Smooth muscle cell (in vitro differentiated cells): ENCODE results near the gene GRID2. TPM values are rescaled to one million over a fixed set of nuclear protein-coding genes. Genes with fewer than 3 reads are reported as not detected.

ENCODE experiments used
- DNase-seq: peaks from one replicate; lab custom pipeline; 2025; ENCODE audit not compliant: unreplicated experiment; lab: John Stamatoyannopoulos, UW
- H2AFZ ChIP-seq: fragments of 200-600 bp; sonication (generic); 2 replicates; pipeline ENCODE4 v1.6.0; 2016; ENCODE audit warnings: antibody characterized with exemption, low read depth, mild to moderate bottlenecking
- H3F3A ChIP-seq: fragments of 200-600 bp; sonication (generic); 2 replicates; pipeline ENCODE4 v1.6.0; 2017; ENCODE audit warnings: antibody characterized with exemption, low read depth
- H3K27ac ChIP-seq: fragments of 200-600 bp; sonication (generic); 2 replicates; pipeline ENCODE4 v1.5.1; 2016; ENCODE audit warnings: low read depth, mild to moderate bottlenecking
- H3K27me3 ChIP-seq: fragments of 200-600 bp; sonication (generic); 2 replicates; pipeline ENCODE4 v1.6.1; 2016; ENCODE audit warnings: low read depth, mild to moderate bottlenecking
- H3K36me3 ChIP-seq: fragments of 200-600 bp; sonication (generic); 2 replicates; pipeline ENCODE4 v1.5.1; 2016; ENCODE audit warnings: low read depth
- H3K4me1 ChIP-seq: fragments of 200-600 bp; sonication (generic); 2 replicates; pipeline ENCODE4 v1.5.1; 2016; ENCODE audit warnings: low read depth
- H3K4me2 ChIP-seq: fragments of 200-600 bp; sonication (generic); 2 replicates; pipeline ENCODE4 v1.6.0; 2016; ENCODE audit warnings: mild to moderate bottlenecking
- H3K4me3 ChIP-seq: fragments of 200-600 bp; sonication (generic); 2 replicates; pipeline ENCODE4 v1.5.1; 2016; ENCODE audit warnings: mild to moderate bottlenecking
- H3K79me2 ChIP-seq: fragments of 200-600 bp; sonication (generic); 2 replicates; pipeline ENCODE4 v1.6.0; 2016; ENCODE audit warnings: low read depth, mild to moderate bottlenecking
- H3K9ac ChIP-seq: fragments of 200-600 bp; sonication (generic); 2 replicates; pipeline ENCODE4 v1.6.0; 2016; ENCODE audit warnings: low read depth
- H3K9me3 ChIP-seq: fragments of 200-600 bp; sonication (generic); replicated peaks from 2 replicates; pipeline ENCODE4 v1.5.1; 2016; ENCODE audit warnings: low read depth
- H4K20me1 ChIP-seq: fragments of 200-600 bp; sonication (generic); 2 replicates; pipeline ENCODE4 v1.6.0; 2016; ENCODE audit warnings: low read depth
- CTCF ChIP-seq: fragments of 200-600 bp; sonication (generic); IDR thresholded peaks from 2 replicates; pipeline ENCODE4 v1.5.1; 2017; ENCODE audit warnings: borderline replicate concordance, mild to moderate bottlenecking, antibody characterized with exemption; ENCODE audit not compliant: insufficient read depth, poor library complexity, severe bottlenecking
- WGBS: methylation state at CpG from one replicate; pipeline ENCODE4 v1.1.7; 2016; ENCODE audit warnings: low lambda C conversion rate; 5-methylcytosine and 5-hydroxymethylcytosine counted together
- polyA plus RNA-seq: library from polyadenylated mRNA; unstranded; fragments of >200 nt; fragmentation: Nextera tagmentation; extraction: Ambion mirVana; gene quantifications from 2 replicates; pipeline ENCODE4 v1.2.1, GENCODE V29; 2016
- total RNA-seq: library from RNA; depleted of rRNA; stranded (reverse); fragments of >200 nt; gene quantifications from 2 replicates; pipeline ENCODE4 v1.2.3, GENCODE V29; 2014

Gene GRID2
- total and polyA plus RNA-seq, 2 experiments from 2014 or later = 1.2 TPM; not detected in 1

DNA sequence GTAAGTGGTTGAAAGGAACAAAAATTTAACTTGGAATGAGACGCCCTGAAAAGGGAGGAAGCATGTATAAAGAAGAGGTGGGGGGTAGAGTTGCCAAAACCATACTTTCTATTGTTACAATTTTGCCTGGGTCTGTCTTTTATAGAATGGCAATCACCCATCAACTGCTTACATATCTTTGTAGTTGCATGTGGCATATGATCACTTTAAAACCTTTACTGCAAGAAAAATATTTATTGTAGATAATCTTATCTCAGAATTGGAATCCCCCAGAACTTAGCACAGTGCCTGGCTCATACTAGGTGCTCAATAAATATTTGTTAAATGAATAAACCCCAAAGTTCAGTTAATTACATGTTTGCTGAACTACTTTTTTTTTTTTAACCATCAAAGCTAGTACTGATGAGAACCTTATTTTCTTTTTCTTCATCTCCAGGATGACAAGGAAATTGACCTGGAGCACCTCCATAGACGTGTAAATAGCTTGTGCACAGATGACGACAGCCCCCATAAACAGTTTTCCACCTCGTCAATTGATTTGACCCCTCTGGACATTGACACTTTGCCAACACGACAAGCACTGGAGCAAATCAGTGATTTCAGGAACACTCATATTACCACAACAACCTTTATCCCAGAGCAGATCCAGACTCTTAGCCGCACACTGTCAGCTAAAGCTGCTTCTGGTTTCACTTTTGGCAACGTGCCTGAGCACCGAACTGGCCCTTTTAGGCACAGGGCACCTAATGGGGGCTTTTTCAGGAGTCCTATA lies 1468.1 kb downstream of the GRID2 start:
- H2AFZ ChIP-seq = peak overlapping the region; percentile 54
- H3K79me2 ChIP-seq = no peaks in the 10 kb centered on the region
- 77% methylated on average over 8 of the region's 8 CpGs for WGBS

GRCh38 chr4:93772858-93773257 lies 1469.1 kb downstream of the GRID2 start:
- Histone ChIP-seq H3K4me3 (no peak overlapping the region), H4K20me1 (no peaks in the 10 kb centered on the region), H3K4me2 (no peak overlapping the region), H3K27me3 (no peaks in the 10 kb centered on the region), H3F3A (no peaks in the 10 kb centered on the region), H3K36me3 (no peaks in the 10 kb centered on the region), H3K4me1 (no peaks in the 10 kb centered on the region), H3K27ac (no peak overlapping the region), H2AFZ (no peak overlapping the region), H3K9me3 (no peaks in the 10 kb centered on the region), H3K79me2 (no peaks in the 10 kb centered on the region), H3K9ac (no peak overlapping the region)
- DNase-seq = no peak
- TF ChIP-seq CTCF = no peak

More for the DNA sequence above, 1468.1 kb downstream of the GRID2 start:
- Histone ChIP-seq H4K20me1 (no peaks in the 10 kb centered on the region), H3K4me1 (no peaks in the 10 kb centered on the region), H3K27ac (no peak overlapping the region), H3K36me3 (no peaks in the 10 kb centered on the region), H3K9me3 (no peaks in the 10 kb centered on the region), H3K4me3 (peak overlapping the region; percentile 39), H3K27me3 (no peaks in the 10 kb centered on the region), H3K9ac (no peak overlapping the region), H3F3A (no peaks in the 10 kb centered on the region), H3K4me2 (no peak overlapping the region)
- DNase-seq = no peak
- no peak for TF ChIP-seq CTCF

DNA sequence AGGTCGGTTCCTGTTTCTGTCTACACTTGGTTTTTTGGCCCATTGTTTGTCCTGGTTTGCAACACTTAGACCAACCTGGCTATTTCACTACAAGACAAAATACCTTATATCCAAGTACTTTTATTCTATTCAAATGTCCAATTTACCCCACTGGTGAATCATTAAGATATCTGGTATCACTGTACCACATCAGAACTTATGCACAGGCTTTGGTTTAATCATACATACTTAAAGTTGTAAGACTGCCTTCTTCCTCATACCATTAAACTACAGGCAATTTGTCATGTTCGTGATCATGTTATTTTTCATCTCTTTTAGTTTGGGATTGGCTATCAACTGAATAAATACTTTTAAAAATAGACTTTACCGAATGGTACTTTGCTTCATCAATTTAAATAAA lies 1471.8 kb downstream of the GRID2 start:
- Histone ChIP-seq H3K9me3 (no peaks in the 10 kb centered on the region), H3K79me2 (no peaks in the 10 kb centered on the region), H3K4me3 (no peak overlapping the region), H3K4me1 (no peaks in the 10 kb centered on the region), H3K9ac (no peak overlapping the region), H3K27ac (no peak overlapping the region), H2AFZ (no peak overlapping the region), H3F3A (no peaks in the 10 kb centered on the region), H4K20me1 (no peaks in the 10 kb centered on the region), H3K27me3 (no peaks in the 10 kb centered on the region), H3K36me3 (no peaks in the 10 kb centered on the region), H3K4me2 (no peak overlapping the region)
- 70% methylated on average over 3 of the region's 3 CpGs for WGBS
- DNase-seq = no peak
- no peak for TF ChIP-seq CTCF
